ENCODE results near the gene NSRP1.

- no peak for TF ChIP-seq CTCF (conservative IDR thresholded peaks at IDR 0.05; ENCODE audit: low read depth, low read length)
- no peak for TF ChIP-seq MXI1 (IDR thresholded peaks at IDR 0.05; ENCODE audit: borderline replicate concordance, low read depth, low read length)
- TF ChIP-seq MAZ (IDR thresholded peaks at IDR 0.05; ENCODE audit: borderline replicate concordance, low read depth, low read length) = no peak
- TF ChIP-seq POLR2A (IDR thresholded peaks at IDR 0.05; ENCODE audit: low read depth, low read length) = no peak
- no peak for TF ChIP-seq FOS (IDR thresholded peaks at IDR 0.05; ENCODE audit: low read depth, low read length)
- no peak for TF ChIP-seq RAD21 (IDR thresholded peaks at IDR 0.05; ENCODE audit: low read length)
- TF ChIP-seq BHLHE40 (IDR thresholded peaks at IDR 0.05; ENCODE audit: low read depth, low read length) = no peak
- TF ChIP-seq, protein P1, sequence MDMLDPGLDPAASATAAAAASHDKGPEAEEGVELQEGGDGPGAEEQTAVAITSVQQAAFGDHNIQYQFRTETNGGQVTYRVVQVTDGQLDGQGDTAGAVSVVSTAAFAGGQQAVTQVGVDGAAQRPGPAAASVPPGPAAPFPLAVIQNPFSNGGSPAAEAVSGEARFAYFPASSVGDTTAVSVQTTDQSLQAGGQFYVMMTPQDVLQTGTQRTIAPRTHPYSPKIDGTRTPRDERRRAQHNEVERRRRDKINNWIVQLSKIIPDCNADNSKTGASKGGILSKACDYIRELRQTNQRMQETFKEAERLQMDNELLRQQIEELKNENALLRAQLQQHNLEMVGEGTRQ (IDR thresholded peaks at IDR 0.05; ENCODE audit: low read depth, low read length) = no peak
- TF ChIP-seq RFX5 (IDR thresholded peaks at IDR 0.05; ENCODE audit: low read depth, low read length) = no peak
These were observed 31.8 kb downstream of the NSRP1 start for GRCh38 chr17:30148376-30148775.

Measured in IMR-90 (cell line).